Neural crest cell (in vitro differentiated cells): ENCODE data around the gene INAFM1. TPM values are rescaled to one million over a fixed set of nuclear protein-coding genes. Genes with fewer than 3 reads are reported as not detected.

Experiments used
- DNase-seq: peaks from one replicate; pipeline ENCODE4 v3.0.0; 2021; ENCODE audit warnings: low read depth, mixed read lengths, low spot score
- H3K27ac Mint-ChIP-seq: one replicate; pipeline ENCODE4 v1.8.0; 2021; ENCODE audit warnings: mild to moderate bottlenecking, mixed read lengths; ENCODE audit not compliant: unreplicated experiment
- H3K27me3 Mint-ChIP-seq: 2 replicates; pipeline ENCODE4 v1.8.0; 2021; ENCODE audit warnings: low read depth, mild to moderate bottlenecking, mixed read lengths
- H3K36me3 Mint-ChIP-seq: 2 replicates; pipeline ENCODE4 v1.8.0; 2021; ENCODE audit warnings: low read depth, mild to moderate bottlenecking, mixed read lengths
- H3K4me1 Mint-ChIP-seq: 2 replicates; pipeline ENCODE4 v1.8.0; 2021; ENCODE audit warnings: mixed read lengths
- H3K4me3 Mint-ChIP-seq: one replicate; pipeline ENCODE4 v1.8.0; 2021; ENCODE audit warnings: mild to moderate bottlenecking, mixed read lengths
- H3K9me3 Mint-ChIP-seq: 2 replicates; pipeline ENCODE4 v1.8.0; 2021; ENCODE audit warnings: mixed read lengths
- total RNA-seq: library from RNA; stranded (reverse); gene quantifications from 2 replicates; pipeline ENCODE4 v1.2.1, GENCODE V29; 2021
- TF ChIP-seq, protein P1 (sequence below): fragments of 200-600 bp; sonication (generic); conservative IDR thresholded peaks from 2 replicates; pipeline ENCODE4 v1.5.0; 2021; ENCODE audit warnings: antibody characterized with exemption, mild to moderate bottlenecking

Gene INAFM1
- total RNA-seq, 1 donor from 2014 or later: 10.2 TPM

DNA sequence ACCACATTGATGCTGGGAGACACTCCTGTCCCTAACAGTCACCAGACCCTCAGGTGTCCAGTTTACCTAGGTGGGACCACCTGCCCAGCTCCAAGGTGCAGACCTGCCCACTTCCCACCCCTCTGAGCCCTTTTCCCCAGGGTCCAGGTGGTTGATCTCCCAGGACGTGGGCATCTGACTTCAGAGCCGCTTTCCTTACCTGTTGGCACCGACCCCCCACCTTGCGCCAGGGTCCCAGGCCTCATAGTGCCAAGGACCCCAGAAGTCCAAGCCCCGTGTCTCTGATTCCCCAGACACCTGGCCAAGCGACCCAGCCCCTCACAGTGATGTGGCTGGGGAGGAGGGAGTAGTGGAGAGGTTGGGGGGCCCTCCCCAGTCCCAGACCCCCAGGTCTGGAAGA lies 34.1 kb upstream of the INAFM1 start:
- H3K27me3 Mint-ChIP-seq: peaks cover 21% of the 10 kb centered on the region
- no peak overlapping the region for H3K27ac Mint-ChIP-seq
- TF ChIP-seq, protein P1, sequence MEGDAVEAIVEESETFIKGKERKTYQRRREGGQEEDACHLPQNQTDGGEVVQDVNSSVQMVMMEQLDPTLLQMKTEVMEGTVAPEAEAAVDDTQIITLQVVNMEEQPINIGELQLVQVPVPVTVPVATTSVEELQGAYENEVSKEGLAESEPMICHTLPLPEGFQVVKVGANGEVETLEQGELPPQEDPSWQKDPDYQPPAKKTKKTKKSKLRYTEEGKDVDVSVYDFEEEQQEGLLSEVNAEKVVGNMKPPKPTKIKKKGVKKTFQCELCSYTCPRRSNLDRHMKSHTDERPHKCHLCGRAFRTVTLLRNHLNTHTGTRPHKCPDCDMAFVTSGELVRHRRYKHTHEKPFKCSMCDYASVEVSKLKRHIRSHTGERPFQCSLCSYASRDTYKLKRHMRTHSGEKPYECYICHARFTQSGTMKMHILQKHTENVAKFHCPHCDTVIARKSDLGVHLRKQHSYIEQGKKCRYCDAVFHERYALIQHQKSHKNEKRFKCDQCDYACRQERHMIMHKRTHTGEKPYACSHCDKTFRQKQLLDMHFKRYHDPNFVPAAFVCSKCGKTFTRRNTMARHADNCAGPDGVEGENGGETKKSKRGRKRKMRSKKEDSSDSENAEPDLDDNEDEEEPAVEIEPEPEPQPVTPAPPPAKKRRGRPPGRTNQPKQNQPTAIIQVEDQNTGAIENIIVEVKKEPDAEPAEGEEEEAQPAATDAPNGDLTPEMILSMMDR: no peak
- peak overlapping the region; percentile 70 for H3K4me3 Mint-ChIP-seq
- H3K9me3 Mint-ChIP-seq: no peaks in the 10 kb centered on the region
- no peaks in the 10 kb centered on the region for H3K36me3 Mint-ChIP-seq
- H3K4me1 Mint-ChIP-seq: peaks cover 26% of the 10 kb centered on the region
- DNase-seq: no peak

DNA sequence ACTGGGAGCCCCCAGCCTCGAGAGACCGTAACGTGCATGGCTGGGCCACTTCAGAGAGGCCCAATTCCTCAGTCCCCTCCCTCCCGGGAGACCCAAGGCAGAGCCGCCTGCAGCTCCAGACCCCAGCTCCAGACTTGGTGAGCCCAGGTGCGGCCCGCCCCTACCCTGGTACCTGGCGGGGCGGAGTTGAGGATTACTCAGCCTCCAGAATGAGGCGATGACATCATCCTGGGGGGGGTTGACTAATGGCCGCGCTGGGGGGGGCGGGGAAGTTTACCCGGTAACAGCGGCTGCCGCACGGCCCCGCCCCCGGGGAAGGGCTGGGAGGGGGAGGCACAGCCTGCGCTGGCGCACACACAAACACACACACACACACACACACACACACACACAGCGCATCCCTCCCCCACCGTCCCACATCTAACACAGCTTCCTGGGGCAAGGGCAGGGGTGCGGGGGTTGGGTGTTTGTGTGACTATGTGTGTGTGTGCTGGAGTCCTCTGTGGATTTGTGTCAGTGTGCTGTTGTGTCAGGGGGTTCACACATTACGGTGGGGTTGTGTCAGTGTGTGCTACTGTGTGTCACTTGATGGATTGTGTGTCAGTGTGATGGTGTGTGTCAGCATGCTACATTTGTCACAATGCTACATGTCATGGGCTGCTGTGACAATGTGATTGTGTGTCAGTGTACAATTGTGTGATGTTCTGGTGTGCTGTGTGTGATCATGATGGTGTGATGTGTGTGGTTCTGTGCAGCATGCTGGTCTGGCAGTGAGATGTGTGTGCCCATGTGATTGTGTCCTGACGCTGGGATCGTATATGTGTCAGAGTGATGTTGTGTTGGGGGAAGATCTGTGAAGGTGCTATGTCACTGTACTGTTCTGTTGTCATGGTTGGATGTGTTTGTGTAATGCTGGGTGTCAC lies 33.4 kb upstream of the INAFM1 start:
- Mint-ChIP-seq H3K9me3 (no peaks in the 10 kb centered on the region), H3K36me3 (no peaks in the 10 kb centered on the region), H3K4me3 (no peak overlapping the region), H3K27me3 (peaks cover 21% of the 10 kb centered on the region), H3K4me1 (peaks cover 26% of the 10 kb centered on the region), H3K27ac (no peak overlapping the region)
- no peak for DNase-seq
- TF ChIP-seq, protein P1: no peak

DNA sequence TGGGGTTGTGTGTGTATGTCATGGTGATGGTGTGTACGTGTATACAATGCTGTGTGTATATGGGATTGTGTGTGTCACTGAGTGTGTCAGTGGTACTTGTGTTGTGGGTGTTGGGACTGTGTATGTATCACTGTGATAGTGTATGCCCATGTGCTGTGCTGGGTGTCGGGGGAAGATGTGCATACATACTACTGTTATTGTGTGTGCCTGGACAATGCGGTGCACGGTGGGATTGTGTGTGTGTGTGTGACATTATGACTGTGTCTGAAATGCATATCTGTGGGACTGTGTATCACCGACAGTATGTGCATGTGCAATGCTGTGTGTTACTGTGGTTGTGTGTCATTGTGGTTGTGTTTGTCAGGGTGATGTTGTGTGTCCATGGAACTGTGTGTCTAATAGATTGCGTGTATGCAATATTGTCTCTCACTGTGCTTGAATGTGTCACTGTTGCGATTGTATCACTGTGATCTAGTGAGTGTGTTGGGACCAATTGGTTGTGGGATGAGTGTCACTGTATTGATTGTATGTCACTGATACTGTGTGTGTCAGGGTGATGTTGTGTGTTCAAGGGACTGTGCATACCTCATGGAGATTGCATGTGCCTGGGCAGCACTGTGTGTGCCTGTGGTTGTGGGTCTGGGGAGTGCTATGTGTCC lies 32.6 kb upstream of the INAFM1 start:
- Mint-ChIP-seq H3K9me3 (no peaks in the 10 kb centered on the region), H3K4me3 (no peak overlapping the region), H3K27me3 (peaks cover 21% of the 10 kb centered on the region), H3K4me1 (peaks cover 26% of the 10 kb centered on the region), H3K36me3 (no peaks in the 10 kb centered on the region), H3K27ac (no peak overlapping the region)
- DNase-seq: no peak
- TF ChIP-seq, protein P1: no peak

DNA sequence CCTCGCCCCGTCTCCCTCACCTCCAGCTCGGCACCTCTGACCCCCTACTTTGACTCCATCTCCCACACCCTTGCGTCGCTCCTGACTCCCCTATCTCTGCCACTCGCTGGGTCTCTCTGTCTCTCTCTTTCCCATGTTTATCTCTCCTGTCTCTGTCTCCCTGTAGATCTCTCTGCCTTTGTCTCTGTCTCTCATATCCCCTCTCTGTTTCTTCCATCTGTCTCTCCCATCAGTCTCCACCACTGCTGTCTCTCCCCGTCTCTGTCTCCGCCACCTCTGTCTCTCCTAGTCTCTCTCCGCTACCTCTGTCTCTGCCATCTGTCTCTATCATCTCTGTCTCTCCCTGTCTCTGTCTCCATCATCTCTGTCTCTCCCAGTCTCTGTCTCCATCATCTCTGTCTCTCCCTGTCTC lies 31.3 kb upstream of the INAFM1 start:
- Mint-ChIP-seq H3K4me3 (peak overlapping the region; percentile 40), H3K27ac (peak overlapping the region; percentile 83), H3K4me1 (peaks cover 30% of the 10 kb centered on the region), H3K36me3 (no peaks in the 10 kb centered on the region), H3K9me3 (no peaks in the 10 kb centered on the region), H3K27me3 (peaks cover 21% of the 10 kb centered on the region)
- DNase-seq: no peak
- TF ChIP-seq, protein P1: no peak

DNA sequence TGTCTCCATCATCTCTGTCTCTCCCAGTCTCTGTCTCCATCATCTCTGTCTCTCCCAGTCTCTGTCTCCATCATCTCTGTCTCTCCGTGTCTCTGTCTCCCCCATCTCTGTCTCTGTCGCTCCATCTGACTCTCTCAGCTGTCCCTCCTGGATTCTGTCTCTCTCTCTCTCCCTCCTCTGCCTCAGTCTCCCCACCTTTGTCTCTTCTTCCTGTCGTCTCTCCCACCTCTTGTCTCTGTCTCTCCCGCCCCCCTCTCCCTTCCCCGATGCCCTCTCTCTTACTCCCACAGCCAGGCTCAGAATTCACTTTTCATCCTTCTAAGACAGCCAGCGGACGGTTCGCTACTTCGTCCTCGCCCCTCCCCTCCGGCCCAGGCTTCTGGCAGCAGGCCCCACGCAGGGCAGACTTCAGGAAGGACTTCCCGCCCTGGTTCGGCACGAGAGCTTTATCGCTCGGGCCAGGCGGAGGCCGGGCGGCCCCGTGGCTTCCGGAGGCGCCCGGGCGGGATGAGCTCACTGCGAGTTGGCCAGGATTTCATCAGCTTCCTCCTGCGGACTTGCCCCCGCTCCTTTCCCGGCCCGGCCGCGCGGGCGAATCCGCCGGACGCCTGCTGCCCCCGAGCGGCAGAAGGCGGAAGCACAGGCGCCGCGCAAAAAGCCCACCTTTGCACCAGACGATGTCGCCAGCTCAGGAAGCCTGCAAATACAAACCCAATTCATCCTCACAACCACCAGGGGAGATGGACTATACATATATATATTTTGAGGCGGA lies 30.7 kb upstream of the INAFM1 start:
- H3K27ac Mint-ChIP-seq: peak overlapping the region; percentile 95
- H3K36me3 Mint-ChIP-seq: no peaks in the 10 kb centered on the region
- peak overlapping the region; percentile 71 for H3K4me3 Mint-ChIP-seq
- H3K4me1 Mint-ChIP-seq: peaks cover 27% of the 10 kb centered on the region
- no peaks in the 10 kb centered on the region for H3K9me3 Mint-ChIP-seq
- peaks cover 17% of the 10 kb centered on the region for H3K27me3 Mint-ChIP-seq
- peak; percentile 95 for DNase-seq
- TF ChIP-seq, protein P1: peak; percentile 99
